C4-2B (cell line): Measurements from ENCODE around the gene PMIS2.
A peak's percentile ranks its signal among the peaks of the same experiment; 100 is the strongest.

ENCODE experiments used
- H3K27ac ChIP-seq: fragments of 450-650 bp; 2 replicates; pipeline ENCODE4 v1.5.1; 2017
- CTCF ChIP-seq: fragments of 450-650 bp; conservative IDR thresholded peaks from 2 replicates; pipeline ENCODE4 v1.5.1; 2017; ENCODE audit warnings: mild to moderate bottlenecking
- ZFX ChIP-seq: fragments of 450-650 bp; IDR thresholded peaks from 2 replicates; pipeline ENCODE4 v1.6.1; 2017

The PMIS2 gene

GRCh38 chr19:35545001-35545854 is 40.7 kb upstream of the PMIS2 start, which contains the start of gene TMEM147:
Gene TMEM147, plus strand, starts transcription at chr19:35545626. Its CDS starts 114 bp downstream, at chr19:35545740.
- TF ChIP-seq ZFX, result peak; percentile 94
- no peak for TF ChIP-seq CTCF

GRCh38 chr19:35545855-35546381 is 40.1 kb upstream of the PMIS2 start:
- H3K27ac ChIP-seq, result peak overlapping the region; percentile 87
- TF ChIP-seq ZFX (peak; percentile 73; the same call in 1 of the 2 replicates), CTCF (no peak)

More at GRCh38 chr19:35545001-35545854, 40.7 kb upstream of the PMIS2 start, which contains the start of gene TMEM147:
- peak within 1 kb of the TSS; percentile 87 for H3K27ac ChIP-seq

- peak overlapping the region; percentile 87 for H3K27ac ChIP-seq
Measured at GRCh38 chr19:35546532-35546931, 39.4 kb upstream of the PMIS2 start.

GRCh38 chr19:35549174-35549788 is 36.7 kb upstream of the PMIS2 start:
- H3K27ac ChIP-seq, result no peak overlapping the region
- peak; percentile 91 for TF ChIP-seq CTCF
- no peak for TF ChIP-seq ZFX

More at GRCh38 chr19:35546532-35546931, 39.4 kb upstream of the PMIS2 start:
- TF ChIP-seq CTCF (no peak), ZFX (no peak)

GRCh38 chr19:35549879-35550523 is 36.0 kb upstream of the PMIS2 start:
- H3K27ac ChIP-seq, result no peak overlapping the region
- TF ChIP-seq ZFX, result no peak
- TF ChIP-seq CTCF, result no peak

- H3K27ac ChIP-seq, result no peak overlapping the region
- no peak for TF ChIP-seq CTCF
- TF ChIP-seq ZFX, result no peak
Measured at GRCh38 chr19:35551091-35551810, 34.7 kb upstream of the PMIS2 start.
